ENCODE results near the gene TRRAP. TPM values are rescaled to one million over a fixed set of nuclear protein-coding genes. Genes with fewer than 3 reads are reported as not detected.
"Not testable (repeated sequence)": the region's sequence is repeated elsewhere in the genome, so short reads cannot be mapped to it uniquely, and the experiment has no call there.

The TRRAP gene
- total RNA-seq, 2 experiments from 2014 or later = 44.3 to 48.7 TPM

DNA sequence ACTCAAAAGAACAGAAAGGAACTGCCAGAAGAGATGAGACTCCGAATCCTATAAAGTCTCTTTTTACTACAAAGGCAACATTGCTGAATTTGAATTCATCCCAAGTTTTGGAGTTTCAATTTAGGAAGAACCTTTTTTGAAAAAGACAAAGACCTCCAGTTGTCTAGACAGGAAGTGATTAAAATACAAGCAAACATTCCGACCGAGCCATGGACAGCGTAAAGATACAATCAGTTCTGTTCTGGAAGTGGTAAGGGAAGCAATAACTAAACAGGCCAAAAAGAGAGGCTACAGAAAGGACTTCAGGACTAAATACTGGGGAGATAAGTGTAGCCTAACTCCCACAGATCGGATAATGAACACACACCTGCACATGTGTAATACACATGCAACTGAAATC lies 164.6 kb downstream of the TRRAP start:
- peaks cover 56% of the 10 kb centered on the region for H3K36me3 Mint-ChIP-seq
- intact Hi-C loops (cut with micrococcal nuclease) = loop anchor here (5.0 kb wide), 1 partner anchor 99 kb away; the partner anchor contains the start of gene SMURF1
- no peak for DNase-seq
- H3K4me1 Mint-ChIP-seq (ENCODE audit: low read depth) = no peaks in the 10 kb centered on the region
- H3K9me3 Mint-ChIP-seq = no peaks in the 10 kb centered on the region
- H3K4me3 Mint-ChIP-seq = no peak overlapping the region
- H3K27me3 Mint-ChIP-seq = no peaks in the 10 kb centered on the region
- no peak overlapping the region for H3K27ac Mint-ChIP-seq
- CTCF ChIA-PET = interaction anchor here (6.4 kb wide), 1 partner anchor 269 kb away, joined by 70 read pairs; no protein-coding TSS in a partner anchor
- POLR2A ChIA-PET = no interaction called here

DNA sequence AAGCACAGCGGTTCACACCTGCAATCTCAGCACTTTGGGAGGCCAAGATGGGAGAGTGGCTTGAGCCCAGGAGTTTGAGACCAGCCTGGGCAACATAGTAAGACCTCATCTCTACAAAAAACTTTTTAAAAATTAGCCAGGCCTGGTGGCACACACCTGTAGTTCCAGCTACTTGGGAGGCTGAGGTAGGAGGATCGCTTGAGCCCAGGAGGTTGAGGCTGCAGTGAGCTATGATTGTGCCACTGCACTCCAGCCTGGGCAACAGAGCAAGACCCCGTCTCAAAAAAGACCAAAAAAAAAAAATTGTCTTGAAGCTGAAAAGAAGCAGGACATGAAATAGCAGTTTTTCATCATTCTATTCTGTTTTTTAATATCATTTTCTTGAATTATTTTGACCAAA lies 166.5 kb downstream of the TRRAP start:
- H3K27me3 Mint-ChIP-seq; H3K27ac Mint-ChIP-seq; DNase-seq; H3K4me1 Mint-ChIP-seq (ENCODE audit: low read depth); H3K9me3 Mint-ChIP-seq; POLR2A ChIA-PET; H3K4me3 Mint-ChIP-seq: not testable (repeated sequence)
- H3K36me3 Mint-ChIP-seq = peaks cover 57% of the 10 kb centered on the region
- intact Hi-C loops (cut with micrococcal nuclease) = loop anchor here (5.0 kb wide), 1 partner anchor 97 kb away; the partner anchor contains the start of gene SMURF1
- CTCF ChIA-PET = interaction anchor here (0.7 kb wide), 1 partner anchor 269 kb away, joined by 3 read pairs; no protein-coding TSS in a partner anchor

DNA sequence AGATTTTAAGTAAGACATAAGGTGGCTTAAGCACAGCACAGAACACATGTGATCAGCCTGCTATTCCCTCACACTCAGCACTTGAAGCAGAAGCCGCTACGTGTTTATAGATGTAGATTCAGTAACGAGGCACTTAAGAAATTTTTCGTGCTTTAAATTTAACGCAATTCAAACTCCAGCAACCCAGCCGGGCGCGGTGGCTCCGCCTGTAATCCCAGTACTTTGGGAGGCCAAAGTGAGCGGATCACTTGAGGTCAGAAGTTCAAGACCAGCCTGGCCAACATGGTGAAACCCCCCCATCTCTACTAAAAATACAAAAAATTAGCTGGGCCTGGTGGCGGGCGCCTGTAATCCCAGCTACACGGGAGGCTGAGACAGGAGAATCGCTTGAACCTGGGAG lies 167.9 kb downstream of the TRRAP start:
- H3K4me3 Mint-ChIP-seq; H3K4me1 Mint-ChIP-seq (ENCODE audit: low read depth); CTCF ChIA-PET; H3K27me3 Mint-ChIP-seq; H3K9me3 Mint-ChIP-seq; H3K27ac Mint-ChIP-seq; DNase-seq; POLR2A ChIA-PET; intact Hi-C loops (cut with micrococcal nuclease): not testable (repeated sequence)
- H3K36me3 Mint-ChIP-seq = peaks cover 47% of the 10 kb centered on the region

DNA sequence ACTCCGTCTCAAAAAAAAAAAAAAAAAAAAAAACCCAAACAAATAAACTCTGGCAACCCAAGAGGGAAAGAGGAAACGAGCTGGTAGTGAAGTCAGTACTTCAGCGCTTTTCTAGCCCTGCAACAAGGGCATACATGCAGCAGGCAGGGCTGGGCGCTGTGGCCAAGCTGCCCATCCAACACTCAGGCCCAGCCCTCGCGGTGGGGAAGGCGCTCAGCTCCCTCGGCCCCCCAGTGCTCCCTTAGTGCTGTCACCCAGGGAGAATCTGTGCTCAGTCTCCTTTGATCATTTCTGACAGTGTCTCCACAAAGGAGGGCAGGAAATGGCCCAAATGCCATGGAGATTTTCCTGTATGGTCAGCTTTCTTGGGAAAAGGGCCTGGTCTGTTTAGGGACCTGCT lies 168.4 kb downstream of the TRRAP start:
- no peak for DNase-seq
- ChIA-PET POLR2A (no interaction called here), CTCF (no interaction called here)
- H3K27me3 Mint-ChIP-seq = no peaks in the 10 kb centered on the region
- H3K36me3 Mint-ChIP-seq = peaks cover 48% of the 10 kb centered on the region
- no peak overlapping the region for H3K27ac Mint-ChIP-seq
- intact Hi-C loops (cut with micrococcal nuclease) = no loop called here
- no peak overlapping the region for H3K4me3 Mint-ChIP-seq
- H3K9me3 Mint-ChIP-seq = no peaks in the 10 kb centered on the region
- peaks cover 2% of the 10 kb centered on the region for H3K4me1 Mint-ChIP-seq (ENCODE audit: low read depth)

DNA sequence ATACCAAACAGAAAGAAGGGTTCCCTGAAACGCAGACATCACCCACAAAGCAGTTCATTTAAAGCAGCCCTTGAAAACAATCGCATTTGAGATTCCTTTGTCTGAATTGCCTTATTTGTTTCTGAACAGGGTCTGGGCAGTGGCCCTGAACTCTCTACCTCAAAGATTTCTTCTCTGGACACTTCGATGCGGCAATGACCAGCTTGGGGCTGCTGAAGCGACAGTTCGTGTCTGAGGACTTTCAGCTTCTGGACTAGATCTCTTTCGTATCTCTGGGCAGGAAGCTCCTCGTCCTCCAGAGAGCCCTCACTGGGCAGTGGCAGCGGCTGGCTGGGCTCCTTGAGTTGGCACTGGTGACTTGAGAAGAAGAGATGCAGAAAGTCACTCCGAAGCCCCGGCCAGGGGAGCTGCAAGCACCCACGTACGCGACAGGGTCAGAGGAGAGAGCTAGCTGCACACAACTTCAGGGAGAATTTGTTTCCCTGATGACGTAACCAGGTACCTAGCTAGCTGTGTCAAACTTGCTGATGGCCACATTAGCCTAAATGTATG lies 169.3 kb downstream of the TRRAP start:
- Mint-ChIP-seq H3K27ac (no peak overlapping the region), H3K9me3 (no peaks in the 10 kb centered on the region), H3K27me3 (no peaks in the 10 kb centered on the region), H3K4me3 (no peak overlapping the region), H3K36me3 (peaks cover 50% of the 10 kb centered on the region), H3K4me1 (ENCODE audit: low read depth) (peaks cover 2% of the 10 kb centered on the region)
- DNase-seq = no peak
- intact Hi-C loops (cut with micrococcal nuclease) = no loop called here
- POLR2A ChIA-PET = no interaction called here
- CTCF ChIA-PET = no interaction called here

DNA sequence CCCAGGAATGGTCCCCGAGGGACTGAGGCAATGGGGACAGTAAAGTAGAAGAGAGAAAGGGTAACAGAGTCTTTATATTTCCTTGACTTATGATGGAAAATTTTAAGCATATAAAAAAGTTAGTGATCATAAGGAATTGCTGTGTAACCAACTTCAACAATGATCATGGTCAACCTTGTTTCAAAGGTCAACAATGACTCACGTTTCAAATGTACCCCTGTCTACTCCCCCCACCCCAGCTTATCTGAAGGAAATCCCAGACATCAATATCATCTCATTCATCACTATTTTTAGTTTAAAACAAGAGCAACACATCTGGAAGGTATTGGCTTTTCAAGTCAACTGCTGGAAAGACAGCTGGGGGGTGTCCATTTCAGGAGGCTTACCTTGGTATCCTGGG lies 172.6 kb downstream of the TRRAP start:
- DNase-seq = no peak
- POLR2A ChIA-PET = no interaction called here

DNA sequence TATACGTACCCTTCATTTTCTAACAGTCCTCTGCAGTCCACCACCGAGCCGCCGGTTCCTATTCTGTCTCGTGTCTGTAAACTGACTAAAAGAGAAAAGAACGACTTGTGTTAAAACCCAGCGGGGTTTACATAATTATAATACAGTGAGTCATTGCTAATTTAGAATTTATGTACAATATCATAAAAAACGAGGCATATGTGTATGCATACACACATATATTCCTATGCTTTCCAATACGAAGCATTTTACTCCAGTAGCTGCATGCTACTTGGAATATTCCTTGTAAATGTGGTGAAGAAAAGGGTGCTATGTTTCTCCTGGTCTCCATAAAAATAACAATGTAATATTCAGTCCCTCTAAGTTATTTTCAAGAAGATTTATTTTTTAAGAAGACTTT lies 176.4 kb downstream of the TRRAP start:
- intact Hi-C loops (cut with micrococcal nuclease) = no loop called here
- POLR2A ChIA-PET = no interaction called here
- H3K9me3 Mint-ChIP-seq = no peaks in the 10 kb centered on the region
- H3K36me3 Mint-ChIP-seq = peaks cover 21% of the 10 kb centered on the region
- no peak overlapping the region for H3K27ac Mint-ChIP-seq
- H3K4me3 Mint-ChIP-seq = no peak overlapping the region
- H3K4me1 Mint-ChIP-seq (ENCODE audit: low read depth) = peaks cover 2% of the 10 kb centered on the region
- no peak for DNase-seq
- H3K27me3 Mint-ChIP-seq = no peaks in the 10 kb centered on the region
- CTCF ChIA-PET = no interaction called here

More for the DNA sequence above, 172.6 kb downstream of the TRRAP start:
- H3K9me3 Mint-ChIP-seq = no peaks in the 10 kb centered on the region
- H3K27ac Mint-ChIP-seq = no peak overlapping the region
- CTCF ChIA-PET = interaction anchor here (0.7 to 1.4 kb wide), 3 partner anchors 11 to 263 kb away, joined by 3 to 4 read pairs (median 3); no protein-coding TSS in a partner anchor
- H3K4me3 Mint-ChIP-seq = no peak overlapping the region
- peaks cover 2% of the 10 kb centered on the region for H3K4me1 Mint-ChIP-seq (ENCODE audit: low read depth)
- no peaks in the 10 kb centered on the region for H3K27me3 Mint-ChIP-seq
- intact Hi-C loops (cut with micrococcal nuclease) = no loop called here
- peaks cover 34% of the 10 kb centered on the region for H3K36me3 Mint-ChIP-seq

DNA sequence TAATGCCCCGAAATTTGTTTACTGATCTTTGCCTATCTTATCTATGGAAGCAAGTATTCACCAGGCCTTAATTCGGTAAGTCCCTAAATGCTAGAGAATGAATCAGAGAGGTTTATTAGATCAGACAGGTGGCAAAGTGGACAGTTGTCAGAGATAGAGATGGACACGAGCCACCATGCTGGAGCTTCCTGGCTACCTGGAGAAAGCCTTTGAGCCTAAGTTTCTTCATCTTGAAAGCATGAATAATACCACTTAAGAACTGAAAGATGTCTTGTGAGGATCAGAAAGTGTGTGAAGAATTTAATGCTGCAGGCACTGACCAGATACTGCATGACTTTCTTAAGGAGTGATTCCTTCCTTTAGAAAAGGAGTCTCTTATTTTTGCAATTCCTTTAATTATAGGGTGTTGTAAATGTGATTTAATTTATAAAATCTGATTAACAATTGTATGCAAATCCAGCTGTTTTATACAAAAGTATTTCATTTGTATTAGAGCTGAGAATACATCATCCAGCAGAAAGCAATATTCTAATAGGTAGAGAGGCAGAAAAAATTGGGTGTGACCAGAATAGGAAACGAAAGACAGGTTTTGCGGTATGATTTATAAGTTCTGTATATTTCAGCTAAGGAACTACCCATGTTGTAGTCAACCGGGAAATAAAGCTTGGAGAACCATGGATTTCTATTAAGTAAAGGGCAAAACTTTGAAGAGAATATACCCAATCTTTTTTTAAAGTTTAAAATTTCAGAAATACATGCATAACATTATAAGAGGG lies 182.9 kb downstream of the TRRAP start:
- no peak for DNase-seq
- intact Hi-C loops (cut with micrococcal nuclease) = no loop called here
- Mint-ChIP-seq H3K36me3 (peaks cover 3% of the 10 kb centered on the region), H3K4me1 (ENCODE audit: low read depth) (peaks cover 10% of the 10 kb centered on the region), H3K27ac (no peak overlapping the region), H3K4me3 (no peak overlapping the region), H3K27me3 (no peaks in the 10 kb centered on the region), H3K9me3 (no peaks in the 10 kb centered on the region)
- ChIA-PET POLR2A (no interaction called here), CTCF (interaction anchor here (1.0 kb wide), 2 partner anchors 38 to 252 kb away, joined by 3 read pairs; no protein-coding TSS in a partner anchor)

Small RNAs within 50 kb of the gene (microRNA-seq; reads per million reads assigned to microRNA genes)
- 7.9 reads per million, percentile 29 among the genes with 10 or more reads in this experiment for gene MIR3609 (ENCODE audit: borderline microRNAs expressed, borderline number of aligned reads, borderline replicate concordance)

Other genes starting within 250 kb of the TRRAP start
- not detected for gene TMEM130, start 8.5 kb upstream of the TRRAP start, total RNA-seq